Measurements from ENCODE around the gene TATDN2.

TATDN2 gene

DNA sequence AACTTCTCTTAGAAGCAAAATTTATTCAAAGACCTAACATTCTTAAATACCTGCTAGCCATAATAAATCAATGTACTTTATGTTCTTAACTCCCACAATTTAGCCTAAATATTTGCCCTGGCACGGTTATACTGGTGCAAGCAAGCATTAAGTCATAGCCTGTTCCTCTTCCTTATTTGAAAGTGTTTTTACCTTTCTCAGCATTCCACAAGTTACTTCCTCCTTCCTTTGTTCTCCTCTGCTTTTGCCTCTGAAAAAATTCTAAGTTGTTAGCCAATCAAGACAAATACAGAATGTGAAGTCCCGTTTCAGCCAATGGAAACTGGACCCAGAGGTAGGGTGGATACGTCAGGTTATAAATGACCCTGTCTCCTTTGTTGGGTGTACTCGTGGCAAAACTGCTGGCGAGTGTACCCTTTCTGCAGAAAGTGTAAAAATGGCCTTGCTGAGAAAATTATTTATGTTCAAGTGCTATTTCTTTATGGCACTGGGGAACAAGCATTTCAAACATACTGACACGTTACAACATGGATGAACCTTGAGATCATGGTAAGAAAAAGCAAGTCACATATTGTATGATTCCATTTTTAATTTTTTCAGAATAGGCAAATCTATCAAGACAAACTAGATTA, 3.1 kb upstream of the TATDN2 start:
- H3K4me3 ChIP-seq (ENCODE audit: control insufficient read depth, low read depth, low read length): no peak overlapping the region
- DNase-seq (ENCODE audit: low read depth): no peak
- TF ChIP-seq, protein P1, sequence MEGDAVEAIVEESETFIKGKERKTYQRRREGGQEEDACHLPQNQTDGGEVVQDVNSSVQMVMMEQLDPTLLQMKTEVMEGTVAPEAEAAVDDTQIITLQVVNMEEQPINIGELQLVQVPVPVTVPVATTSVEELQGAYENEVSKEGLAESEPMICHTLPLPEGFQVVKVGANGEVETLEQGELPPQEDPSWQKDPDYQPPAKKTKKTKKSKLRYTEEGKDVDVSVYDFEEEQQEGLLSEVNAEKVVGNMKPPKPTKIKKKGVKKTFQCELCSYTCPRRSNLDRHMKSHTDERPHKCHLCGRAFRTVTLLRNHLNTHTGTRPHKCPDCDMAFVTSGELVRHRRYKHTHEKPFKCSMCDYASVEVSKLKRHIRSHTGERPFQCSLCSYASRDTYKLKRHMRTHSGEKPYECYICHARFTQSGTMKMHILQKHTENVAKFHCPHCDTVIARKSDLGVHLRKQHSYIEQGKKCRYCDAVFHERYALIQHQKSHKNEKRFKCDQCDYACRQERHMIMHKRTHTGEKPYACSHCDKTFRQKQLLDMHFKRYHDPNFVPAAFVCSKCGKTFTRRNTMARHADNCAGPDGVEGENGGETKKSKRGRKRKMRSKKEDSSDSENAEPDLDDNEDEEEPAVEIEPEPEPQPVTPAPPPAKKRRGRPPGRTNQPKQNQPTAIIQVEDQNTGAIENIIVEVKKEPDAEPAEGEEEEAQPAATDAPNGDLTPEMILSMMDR (IDR thresholded peaks at IDR 0.05; ENCODE audit: control insufficient read depth, insufficient read depth, low read depth, low read length, missing control alignments): no peak

DNA sequence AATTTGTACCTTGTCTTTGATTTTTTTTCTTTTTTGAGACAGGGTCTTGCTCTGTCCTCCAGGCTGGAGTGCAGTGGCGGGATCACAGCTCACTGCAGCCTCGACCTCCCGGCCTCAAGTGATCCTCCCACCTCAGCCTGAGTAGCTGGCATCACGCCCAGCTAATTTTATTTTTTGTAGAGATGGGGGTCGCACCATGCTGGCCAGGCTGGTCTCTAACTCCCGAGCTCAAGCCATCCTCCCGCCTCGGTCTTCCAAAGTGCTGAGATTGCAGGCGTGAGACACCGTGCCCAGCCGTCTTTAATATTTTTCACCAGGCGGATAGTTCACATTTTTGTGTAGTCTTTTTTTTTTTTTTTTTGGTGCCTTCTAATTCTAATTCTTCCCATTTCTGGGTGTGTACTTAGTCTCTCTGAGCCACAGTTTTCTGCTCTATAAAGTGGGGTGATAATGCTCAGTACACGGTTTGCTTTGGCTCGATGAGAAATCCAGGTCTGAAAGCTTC, 528 bp upstream of the TATDN2 start:
- DNase-seq (ENCODE audit: low read depth): no peak
- TF ChIP-seq, protein P1 (IDR thresholded peaks at IDR 0.05; ENCODE audit: control insufficient read depth, insufficient read depth, low read depth, low read length, missing control alignments): no peak
- peak overlapping the region; percentile 98 for H3K4me3 ChIP-seq (ENCODE audit: control insufficient read depth, low read depth, low read length)

DNA sequence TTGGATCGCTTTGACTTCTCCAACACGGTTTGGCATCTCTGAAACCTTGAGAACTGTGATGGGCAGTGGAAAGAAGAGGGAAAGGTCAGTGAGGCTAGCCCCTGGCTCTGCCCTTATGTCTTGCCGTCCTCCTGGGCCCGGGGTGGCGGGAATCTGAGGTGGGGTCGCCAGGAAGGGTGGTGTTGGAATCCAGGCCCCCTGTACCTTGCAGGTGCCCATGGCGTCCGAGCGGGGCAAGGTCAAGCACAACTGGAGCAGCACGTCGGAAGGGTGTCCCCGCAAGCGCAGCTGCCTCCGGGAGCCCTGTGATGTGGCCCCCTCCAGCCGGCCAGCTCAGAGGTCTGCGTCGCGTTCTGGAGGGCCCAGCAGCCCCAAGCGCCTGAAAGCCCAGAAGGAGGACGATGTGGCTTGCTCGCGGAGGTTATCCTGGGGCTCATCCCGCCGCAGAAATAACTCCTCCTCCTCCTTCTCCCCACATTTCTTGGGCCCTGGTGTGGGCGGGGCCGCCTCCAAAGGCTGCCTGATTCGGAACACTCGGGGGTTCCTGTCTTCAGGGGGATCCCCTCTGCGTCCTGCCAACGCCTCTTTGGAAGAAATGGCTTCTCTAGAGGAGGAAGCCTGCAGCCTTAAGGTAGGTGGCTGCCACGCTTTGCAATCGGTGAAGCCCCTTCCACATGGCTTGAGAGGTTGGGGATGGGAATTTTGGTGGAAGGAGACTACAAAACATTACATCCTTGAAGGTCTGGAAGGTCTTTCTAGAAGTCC, 907 bp downstream of the TATDN2 start:
- TF ChIP-seq, protein P1 (IDR thresholded peaks at IDR 0.05; ENCODE audit: control insufficient read depth, insufficient read depth, low read depth, low read length, missing control alignments): no peak
- DNase-seq (ENCODE audit: low read depth): no peak
- peak overlapping the region; percentile 98 for H3K4me3 ChIP-seq (ENCODE audit: control insufficient read depth, low read depth, low read length)

DNA sequence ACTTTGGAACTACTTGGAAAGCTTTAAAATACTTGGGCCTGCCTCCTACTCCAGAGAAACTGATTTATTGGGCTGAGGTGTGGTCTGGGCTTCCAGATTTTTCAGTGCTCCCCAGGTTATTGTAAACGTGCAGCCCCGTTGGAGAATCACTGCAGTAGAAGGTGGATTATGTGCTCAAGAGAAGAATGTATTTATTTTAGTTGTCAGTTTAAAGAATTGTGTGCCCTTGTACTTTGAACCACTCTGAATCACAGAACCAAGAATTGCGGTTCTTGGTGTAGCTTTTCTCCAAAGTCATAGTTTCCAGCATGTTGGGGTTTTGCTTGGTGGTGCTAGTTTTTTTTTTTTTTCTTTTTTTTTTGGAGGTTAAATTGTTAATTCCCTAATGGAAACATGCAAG, 1.6 kb downstream of the TATDN2 start:
- TF ChIP-seq, protein P1 (IDR thresholded peaks at IDR 0.05; ENCODE audit: control insufficient read depth, insufficient read depth, low read depth, low read length, missing control alignments): no peak

DNA sequence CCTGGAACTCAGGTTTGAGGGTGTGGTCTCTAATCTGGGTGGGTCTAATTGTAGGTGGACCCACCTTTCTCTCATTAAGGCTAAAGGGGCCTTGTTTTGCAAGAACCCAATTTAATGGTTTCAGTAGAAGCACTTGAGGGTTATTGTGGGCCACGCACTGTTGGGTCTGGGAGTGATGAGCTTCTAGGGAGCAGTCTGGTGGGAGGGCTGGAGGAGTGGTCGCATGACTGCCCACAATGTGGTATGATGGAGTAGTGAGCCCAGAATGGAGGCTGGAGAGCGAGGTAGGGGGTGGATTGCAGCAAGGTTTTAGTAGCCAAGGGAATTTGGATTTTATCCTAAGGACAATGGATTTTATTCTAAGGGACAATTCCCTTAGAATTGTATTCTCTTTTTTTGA, 2.7 kb downstream of the TATDN2 start:
- TF ChIP-seq, protein P1 (IDR thresholded peaks at IDR 0.05; ENCODE audit: control insufficient read depth, insufficient read depth, low read depth, low read length, missing control alignments): no peak
- no peak overlapping the region for H3K4me3 ChIP-seq (ENCODE audit: control insufficient read depth, low read depth, low read length)
- DNase-seq (ENCODE audit: low read depth): no peak

More for the DNA sequence above, 1.6 kb downstream of the TATDN2 start:
- peak overlapping the region; percentile 98 for H3K4me3 ChIP-seq (ENCODE audit: control insufficient read depth, low read depth, low read length)
- no peak for DNase-seq (ENCODE audit: low read depth)

DNA sequence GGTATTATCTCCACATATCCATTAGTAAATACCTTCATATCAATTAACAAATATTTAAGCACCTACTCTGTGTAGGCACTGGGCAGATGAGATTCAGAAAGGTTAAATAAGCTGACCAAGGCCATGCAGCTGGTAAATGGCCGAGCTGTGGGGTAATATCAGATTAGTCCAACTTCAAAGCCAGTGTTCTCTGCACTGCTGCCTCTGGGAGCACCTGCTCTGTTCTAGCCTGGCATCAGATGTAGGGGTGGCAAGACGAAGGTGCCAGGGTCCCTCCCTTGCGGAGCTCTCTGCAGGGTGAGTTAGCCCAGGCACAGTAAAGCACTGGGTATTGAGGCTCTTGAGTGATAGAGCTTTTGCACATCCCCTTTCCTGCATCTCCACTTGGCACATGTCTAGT, 5.5 kb downstream of the TATDN2 start:
- H3K4me3 ChIP-seq (ENCODE audit: control insufficient read depth, low read depth, low read length): no peak overlapping the region

More for the DNA sequence above, 5.5 kb downstream of the TATDN2 start:
- no peak for DNase-seq (ENCODE audit: low read depth)
- TF ChIP-seq, protein P1 (IDR thresholded peaks at IDR 0.05; ENCODE audit: control insufficient read depth, insufficient read depth, low read depth, low read length, missing control alignments): no peak
